HepG2 (cell line): ENCODE results near the gene HIPK2. TPM values are rescaled to one million over a fixed set of nuclear protein-coding genes. Genes with fewer than 3 reads are reported as not detected.

Experiments
- ATAC-seq: fragments of 200-7000 bp; cut with Tn5 transposase; 3 replicates; pipeline ENCODE4 v1.9.1; 2020; ENCODE audit warnings: mild to moderate bottlenecking, moderate library complexity
- BruUV-seq: library from RNA; stranded (reverse); fragments of 400-500 nt; replicated peaks from 2 replicates; lab custom pipeline; 2021; lab: Mats Ljungman, UMichigan
- CTCF ChIA-PET: fragments of 300-600 bp; formaldehyde crosslinking; extraction: SDS; loops from one replicate; lab custom pipeline; 2021; ENCODE audit warnings: low total read pairs, inconsistent platforms, low intra/inter-chr PET ratio; lab: Yijun Ruan, JAX
- POLR2A ChIA-PET: fragments of 350-600 bp; sonication (Branson Sonifier 250); formaldehyde crosslinking; loops from one replicate; lab custom pipeline; 2020; ENCODE audit warnings: antibody characterized with exemption, inconsistent platforms; lab: Yijun Ruan, JAX
- DNase-seq: peaks from one replicate; pipeline ENCODE4 v3.0.0-alpha.2; 2015; ENCODE audit warnings: low spot score
- FAIRE-seq: peaks from 3 replicates; lab custom pipeline; 2011; peaks lifted over from hg19 to GRCh38; lab: Jason Lieb, UNC
- H2AFZ ChIP-seq: one replicate; pipeline ENCODE4 v1.6.1; 2011; ENCODE audit warnings: low read length, inconsistent platforms
- H3K27ac ChIP-seq: fragments of 300-600 bp; 3 replicates; pipeline ENCODE4 v1.8.0; 2011; ENCODE audit warnings: mixed run types, mild to moderate bottlenecking, mixed read lengths, low read length, inconsistent platforms; ENCODE audit not compliant: insufficient read depth; ENCODE audit errors: extremely low read length
- H3K27me3 ChIP-seq, 2 experiments: fragments of 200-600 bp in 1 of 2; 2 replicates in 1 of 2; 3 replicates in 1 of 2; pipeline versions ENCODE4 v1.6.0 to v1.8.0; 2011; ENCODE audit warnings: low read length in 2 of 2, mild to moderate bottlenecking in 2 of 2, moderate library complexity in 2 of 2, inconsistent platforms in 1 of 2; ENCODE audit not compliant: insufficient read depth in 2 of 2, control insufficient read depth in 1 of 2
- H3K36me3 ChIP-seq, 2 experiments: fragments of 200-600 bp in 1 of 2; replicated peaks in 1 of 2; 2 replicates in 1 of 2; 3 replicates in 1 of 2; pipeline versions ENCODE4 v1.5.1 to v1.8.0; 2011; ENCODE audit warnings: low read length in 2 of 2, inconsistent platforms in 1 of 2; ENCODE audit not compliant: insufficient read depth in 2 of 2, control insufficient read depth in 1 of 2
- H3K4me1 ChIP-seq: 2 replicates; pipeline ENCODE4 v1.5.1; 2012; ENCODE audit warnings: low read length, inconsistent platforms; ENCODE audit not compliant: insufficient read depth
- H3K4me2 ChIP-seq: 2 replicates; pipeline ENCODE4 v1.6.0; 2011; ENCODE audit warnings: low read depth, low read length, inconsistent platforms
- H3K4me3 ChIP-seq, 3 experiments: fragments of 200-600 bp in 1 of 3; sonication (generic), shearing (Covaris generic) in 1 of 3; replicated peaks in 1 of 3; 2 replicates each; pipeline ENCODE4 v1.5.1; 2011 to 2016; ENCODE audit warnings: low read length in 3 of 3, inconsistent platforms in 2 of 3, low read depth in 2 of 3, mild to moderate bottlenecking in 2 of 3, control low read depth in 1 of 3, mixed read lengths in 1 of 3; ENCODE audit not compliant: insufficient read depth in 1 of 3
- H3K79me2 ChIP-seq: one replicate; pipeline ENCODE4 v1.6.1; 2011; ENCODE audit warnings: low read length, inconsistent platforms; ENCODE audit not compliant: insufficient read depth
- H3K9ac ChIP-seq: 2 replicates; pipeline ENCODE4 v1.6.0; 2011; ENCODE audit warnings: mild to moderate bottlenecking, low read depth, low read length, inconsistent platforms; ENCODE audit not compliant: insufficient read depth
- H3K9me3 ChIP-seq: 2 replicates; pipeline ENCODE4 v1.5.1; 2012; ENCODE audit warnings: mild to moderate bottlenecking, low read length
- H4K20me1 ChIP-seq: 2 replicates; pipeline ENCODE4 v1.6.0; 2011; ENCODE audit warnings: inconsistent platforms, mild to moderate bottlenecking, low read length, moderate library complexity; ENCODE audit not compliant: insufficient read depth
- HNRNPK ChIP-seq: fragments of 200-400 bp; formaldehyde crosslinking; IDR thresholded peaks from 2 replicates; pipeline ENCODE4 v1.6.1; 2018; ENCODE audit warnings: low read length, low read depth, moderate library complexity, mild to moderate bottlenecking; ENCODE audit not compliant: poor library complexity, severe bottlenecking
- HNRNPL ChIP-seq: fragments of 200-400 bp; formaldehyde crosslinking; IDR thresholded peaks from 2 replicates; pipeline ENCODE4 v1.6.1; 2017; ENCODE audit warnings: mild to moderate bottlenecking, low read depth, low read length
- HOXA7 ChIP-seq: sonication (generic); formaldehyde crosslinking; IDR thresholded peaks from 2 replicates; pipeline ENCODE4 v1.8.1; 2022; ENCODE audit warnings: mild to moderate bottlenecking, missing genetic modification reagents, moderate library complexity
- KMT2A ChIP-seq: sonication (generic); formaldehyde crosslinking; IDR thresholded peaks from 2 replicates; pipeline ENCODE4 v1.4.0; 2020; ENCODE audit warnings: missing genetic modification reagents
- MAZ ChIP-seq, 2 experiments: sonication (generic) in 1 of 2; formaldehyde crosslinking in 1 of 2; IDR thresholded peaks; 2 replicates each; pipeline versions ENCODE4 v1.5.0 to v1.6.1; 2012 to 2020; ENCODE audit warnings: low read depth in 2 of 2, mild to moderate bottlenecking in 2 of 2, borderline replicate concordance in 1 of 2, improper control_type of control experiment in 1 of 2, low read length in 1 of 2, missing genetic modification reagents in 1 of 2, moderate library complexity in 1 of 2
- NFE2L1 ChIP-seq: sonication (generic); formaldehyde crosslinking; IDR thresholded peaks from 2 replicates; pipeline ENCODE4 v1.4.0; 2020; ENCODE audit warnings: missing genetic modification reagents, mild to moderate bottlenecking, borderline replicate concordance
- SOX6 ChIP-seq, 2 experiments: fragments of 450-650 bp in 1 of 2; sonication (generic) in 1 of 2; formaldehyde crosslinking in 1 of 2; IDR thresholded peaks; 2 replicates each; pipeline versions ENCODE4 v1.4.0 to v1.6.1; 2017 to 2020; ENCODE audit warnings: antibody characterized with exemption in 1 of 2, mild to moderate bottlenecking in 1 of 2, missing genetic modification reagents in 1 of 2
- SRSF1 ChIP-seq: fragments of 200-400 bp; formaldehyde crosslinking; optimal IDR thresholded peaks from 2 replicates; pipeline ENCODE3; 2017; ENCODE audit warnings: mild to moderate bottlenecking, low read depth, low read length, moderate library complexity
- ZNF224 ChIP-seq: sonication (generic); formaldehyde crosslinking; IDR thresholded peaks from 2 replicates; pipeline ENCODE4 v1.5.0; 2020; ENCODE audit warnings: mild to moderate bottlenecking, missing genetic modification reagents
- ZNF639 ChIP-seq: conservative IDR thresholded peaks from 2 replicates; pipeline ENCODE4 v1.6.1; 2018; ENCODE audit warnings: missing genetic modification reagents
- ZNF672 ChIP-seq: sonication (generic); formaldehyde crosslinking; IDR thresholded peaks from 2 replicates; pipeline ENCODE4 v1.8.1; 2022; ENCODE audit warnings: missing genetic modification reagents
- ZSCAN20 ChIP-seq: sonication (generic); formaldehyde crosslinking; IDR thresholded peaks from 2 replicates; pipeline ENCODE4 v1.4.0; 2020; ENCODE audit warnings: missing genetic modification reagents, mild to moderate bottlenecking, borderline replicate concordance
- WGBS: methylation state at CpG from one replicate; pipeline ENCODE4 v1.1.6; 2017; ENCODE audit warnings: low lambda C conversion rate; 5-methylcytosine and 5-hydroxymethylcytosine counted together
- in situ Hi-C: cut with HindIII; loops from 2 replicates; pipeline ENCODE4 v1.10.0; 2017; ENCODE audit warnings: low pct_unique_long_range_greater_than_20kb; ENCODE audit not compliant: extremely low pct_ligation_motif_present
- intact Hi-C: fragments of 100-400 bp; cut with micrococcal nuclease; formaldehyde crosslinking; loops from one replicate; pipeline ENCODE4 v1.10.0; 2022; ENCODE audit not compliant: unreplicated experiment
- polyA plus RNA-seq, 8 experiments: library from polyadenylated mRNA; depleted of rRNA in 3 of 8; stranded (reverse) in 7 of 8; unstranded in 1 of 8; fragments of >200 nt; fragmentation: Illumina TruSeq in 4 of 8; extraction: Trizol in 4 of 8; gene quantifications; 2 replicates each; pipeline versions ENCODE4 v1.2.1 to v1.2.3, GENCODE V29; 2011 to 2016; ENCODE audit warnings: low read depth in 4 of 8, missing spikeins in 1 of 8, mixed read lengths in 1 of 8; ENCODE audit not compliant: insufficient read depth in 1 of 8
- total RNA-seq, 5 experiments: library from RNA; depleted of rRNA; stranded (reverse); fragments of >200 nt; fragmentation: Illumina TruSeq; extraction: Trizol; gene quantifications; 2 replicates each; pipeline ENCODE4 v1.2.3, GENCODE V29; 2016; ENCODE audit warnings: low read depth in 1 of 5
- TF ChIP-seq, protein P1 (sequence below), 2 experiments: sonication (generic) in 1 of 2; formaldehyde crosslinking in 1 of 2; IDR thresholded peaks; 2 replicates each; pipeline versions ENCODE4 v1.5.1 to v1.6.1; 2011 to 2020; ENCODE audit warnings: borderline replicate concordance in 1 of 2, low read depth in 1 of 2, low read length in 1 of 2, mild to moderate bottlenecking in 1 of 2, missing genetic modification reagents in 1 of 2, moderate library complexity in 1 of 2

The HIPK2 gene
- total and polyA plus RNA-seq, 2 of the 13 experiments (the other 11 are each of a cell fraction or from before 2014, with no cell fraction given), result 14.4 to 20.2 TPM

- intact Hi-C loops (no loop called here), in situ Hi-C loops (no loop called here)
- BruUV-seq, result no TSS peak
- 95% methylated on average over 8 of the region's 8 CpGs for WGBS
- TF ChIP-seq KMT2A (CRISPR knock-in tag), result no peak
- DNase-seq, result no peak
- Histone ChIP-seq H2AFZ (no peak overlapping the region), H3K79me2 (peaks cover 10% of the 10 kb centered on the region), H4K20me1 (peaks cover 4% of the 10 kb centered on the region), H3K36me3 (peaks cover 16 to 72% of the 10 kb centered on the region in 2 experiments), H3K4me3 (no peak overlapping the region), H3K4me2 (no peak overlapping the region), H3K4me1 (peaks cover 6% of the 10 kb centered on the region), H3K27ac (no peak overlapping the region), H3K27me3 (no peaks in the 10 kb centered on the region), H3K9me3 (no peaks in the 10 kb centered on the region), H3K9ac (no peak overlapping the region)
- ChIA-PET CTCF (no interaction called here), POLR2A (no interaction called here)
- ATAC-seq, result no peak
- no peak for FAIRE-seq
These were observed 84.0 kb downstream of the HIPK2 start for GRCh38 chr7:139693651-139694388.

- CTCF ChIA-PET, result no interaction called here
- no peak for FAIRE-seq
- TF ChIP-seq HNRNPK (no peak), HOXA7 (no peak), ZNF224 (CRISPR knock-in tag) (no peak), SRSF1 (no peak), NFE2L1 (no peak), HNRNPL (no peak), ZNF639 (CRISPR knock-in tag) (no peak), SOX6 (IDR thresholded peaks at IDR 0.05) (no peak), SOX6 (CRISPR knock-in tag; IDR thresholded peaks at IDR 0.05) (no peak), MAZ (IDR thresholded peaks at IDR 0.05; ENCODE audit: borderline replicate concordance, low read depth, low read length) (no peak), MAZ (CRISPR knock-in tag; IDR thresholded peaks at IDR 0.05; ENCODE audit: low read depth) (no peak), ZSCAN20 (CRISPR knock-in tag) (no peak), ZNF672 (CRISPR knock-in tag) (no peak)
- TF ChIP-seq, protein P1, sequence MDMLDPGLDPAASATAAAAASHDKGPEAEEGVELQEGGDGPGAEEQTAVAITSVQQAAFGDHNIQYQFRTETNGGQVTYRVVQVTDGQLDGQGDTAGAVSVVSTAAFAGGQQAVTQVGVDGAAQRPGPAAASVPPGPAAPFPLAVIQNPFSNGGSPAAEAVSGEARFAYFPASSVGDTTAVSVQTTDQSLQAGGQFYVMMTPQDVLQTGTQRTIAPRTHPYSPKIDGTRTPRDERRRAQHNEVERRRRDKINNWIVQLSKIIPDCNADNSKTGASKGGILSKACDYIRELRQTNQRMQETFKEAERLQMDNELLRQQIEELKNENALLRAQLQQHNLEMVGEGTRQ (IDR thresholded peaks at IDR 0.05; ENCODE audit: low read depth, low read length), result no peak
- TF ChIP-seq, protein P1 (CRISPR knock-in tag; IDR thresholded peaks at IDR 0.05; ENCODE audit: borderline replicate concordance), result no peak
These were observed 85.1 kb downstream of the HIPK2 start for GRCh38 chr7:139692723-139693122.

More at GRCh38 chr7:139692723-139693122, 85.1 kb downstream of the HIPK2 start:
- Histone ChIP-seq H3K4me3 (no peak overlapping the region), H3K9ac (no peak overlapping the region), H3K4me2 (no peak overlapping the region), H3K4me1 (peaks cover 6% of the 10 kb centered on the region), H3K36me3 (peaks cover 18 to 71% of the 10 kb centered on the region in 2 experiments), H3K27me3 (no peaks in the 10 kb centered on the region), H3K79me2 (peaks cover 10% of the 10 kb centered on the region), H3K27ac (no peak overlapping the region), H4K20me1 (peaks cover 4% of the 10 kb centered on the region), H2AFZ (no peak overlapping the region), H3K9me3 (no peaks in the 10 kb centered on the region)
- no TSS peak for BruUV-seq
- ATAC-seq, result no peak
- in situ Hi-C loops (no loop called here), intact Hi-C loops (no loop called here)
- 95% methylated on average over 6 of the region's 6 CpGs for WGBS
- POLR2A ChIA-PET, result no interaction called here
- no peak for DNase-seq
